ENCODE results near the gene BRSK2. TPM values are rescaled to one million over a fixed set of nuclear protein-coding genes. Genes with fewer than 3 reads are reported as not detected.

Gene BRSK2
- total RNA-seq, 1 donor from 2014 or later: 3.3 TPM

GRCh38 chr11:1468473-1469066 lies 78.8 kb downstream of the BRSK2 start:
- no peak for DNase-seq (ENCODE audit: low spot score)

- DNase-seq (ENCODE audit: low spot score): no peak
Measured at GRCh38 chr11:1469287-1469910, 79.7 kb downstream of the BRSK2 start.

DNA sequence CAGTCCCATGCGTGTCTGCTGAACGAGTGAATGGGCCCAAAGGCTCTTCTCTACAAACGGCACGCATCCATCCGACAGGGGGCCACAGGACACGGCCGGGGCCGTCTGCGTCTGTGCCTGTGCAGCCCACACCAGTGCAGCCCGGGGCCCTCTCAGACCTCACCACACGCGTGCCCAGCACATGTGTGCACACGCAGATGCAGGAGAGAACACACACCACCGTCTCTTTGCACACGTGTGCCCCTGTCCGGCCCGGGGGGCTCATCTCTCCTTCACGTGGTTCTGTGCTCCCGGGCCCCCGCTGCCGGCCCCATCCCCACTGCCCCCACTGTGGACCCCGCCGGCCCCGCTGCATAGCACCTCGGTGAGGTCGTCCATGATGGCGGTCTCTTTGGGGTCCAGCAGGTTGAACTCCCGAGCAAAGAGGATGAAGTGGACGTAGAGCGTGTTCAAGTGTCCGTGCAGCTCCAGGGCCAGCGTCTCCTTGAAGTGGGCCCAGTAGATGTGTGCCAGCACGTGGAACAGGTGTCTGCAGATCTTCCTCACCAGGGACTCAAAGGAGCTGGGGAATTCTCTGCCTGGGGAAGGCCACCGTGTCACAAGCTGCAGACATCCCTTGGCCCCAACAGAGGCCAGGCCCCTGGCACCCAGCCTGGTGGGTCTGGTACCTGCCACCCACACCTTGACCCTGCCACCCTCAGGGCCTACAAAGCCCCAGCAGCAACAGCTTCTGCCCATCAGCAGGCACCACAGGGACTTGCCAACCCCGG lies 80.4 kb downstream of the BRSK2 start:
- no peak for DNase-seq (ENCODE audit: low spot score)

DNA sequence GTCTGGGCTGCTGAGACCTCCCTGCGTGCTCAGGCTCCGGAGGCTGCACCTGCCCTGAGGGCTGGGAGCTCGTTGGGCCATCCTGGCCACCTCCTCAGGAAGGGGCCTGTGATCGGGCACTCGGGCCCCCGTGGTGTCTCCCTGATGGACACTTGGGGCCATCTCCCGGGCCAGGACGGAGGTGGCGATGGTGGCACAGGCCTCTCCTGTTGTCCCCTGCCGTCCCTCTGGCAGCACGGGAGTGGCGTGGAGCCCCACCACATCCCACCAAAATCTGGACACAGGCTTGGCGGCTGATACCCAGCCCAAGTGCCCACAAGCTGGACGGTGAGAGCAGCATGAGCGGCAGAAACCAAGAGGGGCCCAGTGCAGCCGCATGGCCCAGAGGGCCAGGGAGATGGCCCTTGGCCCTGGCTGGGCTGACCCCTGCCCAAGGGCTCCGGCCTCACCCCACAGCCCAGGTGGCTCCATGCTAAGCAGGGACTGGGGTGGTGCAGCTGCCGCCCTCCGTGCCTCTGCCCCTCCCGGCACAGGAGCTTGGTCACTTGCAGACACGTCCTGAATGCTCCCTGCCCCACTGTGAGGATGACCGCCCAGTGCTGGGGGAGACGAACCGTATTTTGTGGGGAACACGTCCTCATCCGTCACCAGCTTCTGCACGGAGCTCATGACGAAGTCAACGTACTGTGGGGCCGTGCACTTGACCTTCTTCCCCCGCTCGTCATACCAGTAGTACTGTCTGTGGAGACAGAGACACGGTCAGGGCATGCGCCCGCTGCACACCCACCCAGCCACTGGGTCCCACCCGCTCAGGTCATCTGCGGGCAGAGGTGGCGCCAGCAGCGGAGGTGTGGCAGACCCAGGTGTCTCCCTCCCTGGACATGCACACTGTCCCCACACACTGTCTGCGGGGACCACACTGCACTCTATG lies 81.2 kb downstream of the BRSK2 start:
- no peak for DNase-seq (ENCODE audit: low spot score)

- no peak for DNase-seq (ENCODE audit: low spot score)
Measured at GRCh38 chr11:1471736-1472135, 82.0 kb downstream of the BRSK2 start.

DNA sequence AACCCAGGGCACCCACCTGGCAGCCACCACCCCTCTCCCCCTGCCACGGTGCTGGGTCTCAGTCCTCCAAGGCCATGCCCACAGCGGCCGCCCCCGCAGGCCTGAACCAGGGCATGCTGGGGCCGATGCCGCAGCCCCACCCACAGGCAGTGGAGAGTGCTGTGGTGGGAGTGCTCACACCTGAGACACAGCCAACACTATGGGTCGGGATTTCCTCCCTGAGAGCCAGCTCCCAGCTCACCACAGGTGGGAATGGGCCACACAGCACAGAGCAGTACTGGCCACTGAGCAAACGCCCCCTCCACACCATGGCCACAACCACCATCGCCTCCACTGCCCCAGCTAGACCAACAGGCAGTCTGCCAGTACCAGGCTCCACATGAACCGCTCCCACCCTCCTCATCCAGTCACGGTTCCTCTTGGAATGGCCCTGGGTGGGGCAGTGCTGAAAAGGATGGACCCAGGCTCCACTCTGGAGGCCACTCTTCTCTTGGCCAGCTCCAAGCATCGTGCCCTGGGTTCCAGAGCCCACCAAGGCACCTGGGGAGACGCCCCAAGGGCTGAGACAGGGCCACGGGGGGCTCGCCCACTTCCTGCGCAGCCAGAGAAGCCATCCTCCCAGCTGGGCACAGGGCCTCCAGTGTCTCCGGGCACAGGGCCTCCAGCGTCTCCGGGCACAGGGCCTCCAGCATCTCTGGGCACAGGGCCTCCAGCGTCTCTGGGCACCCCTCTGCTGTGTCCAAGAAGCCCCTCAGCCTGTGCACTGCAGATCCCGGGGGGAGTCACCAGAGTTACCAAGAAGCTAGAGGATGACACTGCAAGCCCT lies 82.7 kb downstream of the BRSK2 start:
- no peak for DNase-seq (ENCODE audit: low spot score)

DNA sequence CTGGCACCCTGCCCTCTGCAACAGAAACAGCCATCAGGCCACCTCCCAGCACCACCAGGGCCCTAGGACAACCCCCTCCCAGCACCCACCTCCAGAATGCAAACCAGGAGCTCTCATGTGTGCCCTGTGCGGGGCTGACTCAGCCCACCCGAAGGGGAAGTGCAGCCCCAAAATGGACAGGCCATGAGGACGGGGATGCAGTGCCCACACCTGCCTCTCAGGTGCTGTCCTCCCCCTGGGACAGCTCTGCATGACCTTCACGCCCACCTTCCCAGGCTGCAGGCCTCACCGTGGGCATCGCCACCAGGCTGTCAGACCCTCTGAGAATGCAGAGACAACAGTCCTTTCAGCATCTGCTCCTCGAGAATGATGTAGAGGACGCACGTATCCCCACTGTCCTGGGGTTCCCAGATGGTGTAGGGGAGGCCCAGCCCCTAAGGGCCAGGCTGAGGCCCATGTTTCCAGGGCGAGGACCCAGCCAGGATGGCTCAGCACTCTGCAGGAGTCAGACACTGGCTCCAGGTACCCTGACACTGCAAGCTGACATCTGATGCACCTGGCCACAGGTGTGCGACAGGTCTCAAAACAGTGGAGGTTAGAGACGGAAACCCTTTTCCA lies 83.4 kb downstream of the BRSK2 start:
- DNase-seq (ENCODE audit: low spot score): no peak

DNA sequence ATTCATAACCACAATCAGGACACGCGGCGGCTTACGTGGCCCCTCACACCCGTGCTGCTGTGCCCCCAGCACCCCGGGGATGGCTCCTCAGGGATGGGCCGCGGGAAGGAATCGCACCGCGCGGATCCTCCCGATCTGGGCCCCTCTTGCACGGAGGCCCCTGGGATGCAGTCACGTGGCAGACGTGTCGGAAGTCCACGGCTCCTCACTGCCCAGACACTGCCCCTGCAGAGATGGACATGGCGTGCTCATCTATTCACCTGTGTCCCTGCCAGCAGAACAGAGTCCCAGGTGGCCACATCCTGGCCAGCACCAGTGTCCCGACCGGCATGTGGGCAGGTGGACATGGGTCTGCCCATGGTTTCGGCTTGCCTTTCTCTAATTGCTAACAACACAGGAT lies 84.1 kb downstream of the BRSK2 start:
- DNase-seq (ENCODE audit: low spot score): no peak

- DNase-seq (ENCODE audit: low spot score): no peak
Measured at GRCh38 chr11:1475841-1476240, 86.1 kb downstream of the BRSK2 start.

GRCh38 chr11:1476940-1477736 lies 87.4 kb downstream of the BRSK2 start:
- DNase-seq (ENCODE audit: low spot score): no peak

- DNase-seq (ENCODE audit: low spot score): no peak
Measured at GRCh38 chr11:1478011-1478410, 88.3 kb downstream of the BRSK2 start.

DNA sequence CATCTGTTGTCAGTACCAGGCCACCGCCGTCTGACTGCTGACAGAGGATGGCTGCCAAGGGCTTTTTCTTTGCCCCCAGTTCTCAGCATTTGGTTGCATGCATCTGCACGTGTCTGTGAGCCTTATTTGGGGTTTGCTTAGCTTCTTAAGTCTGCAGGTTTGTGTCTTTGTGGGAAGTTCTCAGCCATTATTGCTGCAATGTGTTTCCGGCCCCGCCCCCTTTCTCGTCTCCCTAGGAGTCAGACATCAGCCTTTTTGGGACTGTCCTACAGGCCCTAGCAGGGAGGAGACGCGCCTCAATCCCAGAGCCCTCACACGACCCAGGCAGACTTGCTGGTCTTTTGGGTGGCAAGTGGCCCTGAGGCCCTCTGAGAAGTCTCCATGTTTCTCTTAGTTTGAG lies 88.8 kb downstream of the BRSK2 start:
- no peak for DNase-seq (ENCODE audit: low spot score)

DNA sequence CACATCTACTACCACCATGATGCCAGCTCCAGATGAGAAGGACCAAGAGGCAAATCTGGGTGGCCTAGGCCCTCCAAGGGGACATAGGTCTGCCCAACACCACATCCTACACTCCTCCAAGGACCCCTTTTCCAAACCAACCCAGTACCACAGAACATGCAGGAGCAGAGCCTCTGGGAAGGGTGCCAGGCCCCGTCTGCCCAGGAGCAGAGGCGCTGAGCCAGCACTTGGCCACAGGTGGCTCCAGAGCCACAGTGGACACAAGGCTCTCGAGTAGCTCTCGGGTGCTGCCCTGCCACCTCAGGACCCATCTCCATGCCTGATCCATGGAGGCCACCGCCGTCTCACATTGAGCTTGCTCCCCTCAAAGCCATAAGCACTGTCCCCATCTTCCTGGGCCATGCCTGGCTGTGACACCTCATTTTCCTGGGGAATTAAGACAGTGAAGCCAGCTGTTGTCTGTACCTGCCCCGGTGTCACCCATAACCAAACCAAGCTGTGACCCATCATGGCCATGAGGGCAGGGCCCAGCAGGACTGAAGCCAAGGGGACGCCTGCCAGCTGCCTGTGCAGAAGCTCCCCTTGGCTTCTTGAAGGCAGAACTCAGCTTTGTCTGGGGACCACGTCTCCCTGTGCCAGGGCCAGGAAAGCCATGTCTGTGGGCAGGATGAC lies 89.4 kb downstream of the BRSK2 start:
- DNase-seq (ENCODE audit: low spot score): no peak

GRCh38 chr11:1479678-1480118 lies 90.0 kb downstream of the BRSK2 start:
- DNase-seq (ENCODE audit: low spot score): no peak

DNA sequence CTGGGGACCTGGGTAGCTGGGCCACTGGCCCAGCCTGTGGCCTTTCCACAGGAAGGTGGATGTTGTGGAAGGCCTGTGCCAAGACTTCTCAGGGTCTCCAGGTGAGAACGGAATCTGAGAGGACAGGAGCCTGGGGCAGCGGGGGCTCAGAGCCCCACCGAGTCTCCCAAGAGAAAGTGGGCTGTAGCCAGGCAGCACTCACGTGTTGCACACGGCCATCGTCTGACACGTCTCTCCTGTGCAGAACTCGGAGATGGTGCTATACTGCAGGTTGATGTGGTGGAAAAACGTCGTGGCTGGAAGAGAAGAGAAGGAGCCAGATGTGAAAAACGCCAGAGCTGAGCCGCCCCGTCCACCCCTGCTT lies 90.4 kb downstream of the BRSK2 start:
- DNase-seq (ENCODE audit: low spot score): no peak

GRCh38 chr11:1480555-1481482 lies 91.1 kb downstream of the BRSK2 start:
- DNase-seq (ENCODE audit: low spot score): no peak

- DNase-seq (ENCODE audit: low spot score): no peak
Measured at GRCh38 chr11:1481483-1481825, 91.7 kb downstream of the BRSK2 start.

DNA sequence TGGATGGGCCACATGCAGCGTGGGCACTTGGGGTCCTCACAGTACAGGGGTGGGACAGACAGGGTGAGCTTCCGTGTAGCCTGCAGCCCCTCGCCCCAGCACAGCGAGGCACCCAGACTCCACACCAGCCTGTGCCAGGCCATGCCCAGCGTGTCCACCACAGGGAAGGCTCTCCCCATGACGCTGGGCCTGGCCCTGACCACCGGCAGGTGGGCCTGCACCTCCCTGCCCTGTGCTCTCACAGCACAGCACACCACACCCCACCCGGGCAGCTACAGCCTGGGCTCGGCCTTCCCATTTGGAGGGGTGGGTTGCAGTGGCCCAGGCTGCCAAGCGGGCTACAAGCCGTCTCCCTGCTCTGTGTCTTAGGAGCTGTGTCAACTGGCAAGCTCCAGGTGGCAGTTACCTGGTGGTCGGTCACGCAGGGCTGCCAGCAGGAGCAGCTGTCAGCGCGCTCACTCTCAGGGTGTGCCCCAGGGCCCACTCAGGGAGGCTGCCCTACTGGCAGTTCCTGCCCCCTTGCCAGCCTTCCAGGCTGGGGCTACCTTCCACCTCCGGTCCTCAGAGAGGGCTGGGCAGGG lies 92.2 kb downstream of the BRSK2 start:
- no peak for DNase-seq (ENCODE audit: low spot score)

Data from mucosa of gallbladder (tissue), 1 donor.